AG04449 (cell line): ENCODE data around the gene KIF7.

ENCODE experiments used
- CTCF ChIA-PET: fragments of 350-600 bp; formaldehyde crosslinking; extraction: SDS; loops from one replicate; lab custom pipeline; 2021; ENCODE audit warnings: antibody characterized with exemption; lab: Yijun Ruan, JAX
- POLR2A ChIA-PET: fragments of 400-600, 350-600 bp; formaldehyde crosslinking; extraction: SDS; loops from one replicate; lab custom pipeline; 2020; ENCODE audit warnings: antibody characterized with exemption, inconsistent platforms; lab: Yijun Ruan, JAX
- DNase-seq: peaks from one replicate; pipeline ENCODE4 v3.0.0-alpha.2; 2010; ENCODE audit warnings: low read depth, low spot score
- H3K4me3 ChIP-seq: 2 replicates; pipeline ENCODE4 v1.5.1; 2011; ENCODE audit warnings: low read depth, mild to moderate bottlenecking, control low read depth, low read length
- TF ChIP-seq, protein P1 (sequence below): IDR thresholded peaks from one replicate; pipeline ENCODE4 v1.5.1; 2011; ENCODE audit warnings: mild to moderate bottlenecking, moderate library complexity, low read length, control low read depth, inconsistent platforms; ENCODE audit not compliant: insufficient read depth; ENCODE audit errors: missing control alignments

Gene KIF7

DNA sequence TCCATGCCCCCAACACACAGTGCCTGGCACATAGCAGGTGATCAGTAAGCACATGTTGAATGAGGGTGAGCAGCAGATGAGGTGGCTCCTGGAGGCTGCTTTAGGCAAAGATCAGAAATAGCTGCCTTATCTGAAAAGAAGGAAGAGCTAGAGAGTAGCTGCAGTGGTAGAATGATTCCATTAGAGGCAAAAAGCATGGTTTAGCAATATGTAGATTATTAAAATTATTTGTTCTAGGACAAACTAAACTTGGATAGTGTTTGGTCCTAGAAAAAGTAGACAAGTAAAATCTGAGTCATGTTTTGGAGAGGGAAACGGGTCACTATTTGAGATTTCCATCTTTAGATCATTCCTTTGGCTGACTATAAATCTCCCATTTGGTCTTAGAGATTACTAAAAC lies 32.1 kb downstream of the KIF7 start:
- no peak for DNase-seq
- ChIA-PET POLR2A (no interaction called here), CTCF (interaction anchor here (1.0 to 2.6 kb wide), 3 partner anchors 9 to 24 kb away, joined by 3 to 13 read pairs (median 3); no protein-coding TSS in a partner anchor)
- TF ChIP-seq, protein P1, sequence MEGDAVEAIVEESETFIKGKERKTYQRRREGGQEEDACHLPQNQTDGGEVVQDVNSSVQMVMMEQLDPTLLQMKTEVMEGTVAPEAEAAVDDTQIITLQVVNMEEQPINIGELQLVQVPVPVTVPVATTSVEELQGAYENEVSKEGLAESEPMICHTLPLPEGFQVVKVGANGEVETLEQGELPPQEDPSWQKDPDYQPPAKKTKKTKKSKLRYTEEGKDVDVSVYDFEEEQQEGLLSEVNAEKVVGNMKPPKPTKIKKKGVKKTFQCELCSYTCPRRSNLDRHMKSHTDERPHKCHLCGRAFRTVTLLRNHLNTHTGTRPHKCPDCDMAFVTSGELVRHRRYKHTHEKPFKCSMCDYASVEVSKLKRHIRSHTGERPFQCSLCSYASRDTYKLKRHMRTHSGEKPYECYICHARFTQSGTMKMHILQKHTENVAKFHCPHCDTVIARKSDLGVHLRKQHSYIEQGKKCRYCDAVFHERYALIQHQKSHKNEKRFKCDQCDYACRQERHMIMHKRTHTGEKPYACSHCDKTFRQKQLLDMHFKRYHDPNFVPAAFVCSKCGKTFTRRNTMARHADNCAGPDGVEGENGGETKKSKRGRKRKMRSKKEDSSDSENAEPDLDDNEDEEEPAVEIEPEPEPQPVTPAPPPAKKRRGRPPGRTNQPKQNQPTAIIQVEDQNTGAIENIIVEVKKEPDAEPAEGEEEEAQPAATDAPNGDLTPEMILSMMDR, result no peak
- H3K4me3 ChIP-seq, result no peak overlapping the region

- POLR2A ChIA-PET, result no interaction called here
- CTCF ChIA-PET, result interaction anchor here (1.6 to 1.8 kb wide), 2 partner anchors 11 to 253 kb away, joined by 3 to 5 read pairs; no protein-coding TSS in a partner anchor
- no peak for DNase-seq
- TF ChIP-seq, protein P1, result no peak
- no peak overlapping the region for H3K4me3 ChIP-seq
Observed at GRCh38 chr15:89621547-89621946, 33.7 kb downstream of the KIF7 start.

DNA sequence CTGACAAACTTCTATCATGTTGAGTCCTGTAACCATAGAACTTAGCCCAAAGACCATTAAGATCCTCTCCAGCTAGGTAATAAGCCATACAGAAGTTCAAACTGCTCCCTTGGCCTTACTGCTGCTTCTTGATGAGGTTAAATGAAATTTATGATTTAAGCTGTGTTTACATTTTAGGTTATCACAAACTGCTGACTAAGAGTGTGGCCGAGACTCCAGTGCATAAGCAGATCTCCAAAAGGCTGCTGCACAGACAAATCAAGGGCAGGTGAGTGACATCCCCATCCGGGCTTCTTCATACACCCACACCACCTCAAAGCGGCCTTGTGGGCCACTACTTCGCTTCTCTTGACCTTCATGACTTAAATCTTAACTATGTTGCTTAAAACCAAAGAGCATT lies 39.0 kb downstream of the KIF7 start:
- DNase-seq, result no peak
- no peak overlapping the region for H3K4me3 ChIP-seq
- TF ChIP-seq, protein P1, result no peak
- ChIA-PET POLR2A (no interaction called here), CTCF (interaction anchor here (0.7 to 2.9 kb wide), 3 partner anchors 31 to 258 kb away, joined by 3 to 15 read pairs (median 3); no protein-coding TSS in a partner anchor)

DNA sequence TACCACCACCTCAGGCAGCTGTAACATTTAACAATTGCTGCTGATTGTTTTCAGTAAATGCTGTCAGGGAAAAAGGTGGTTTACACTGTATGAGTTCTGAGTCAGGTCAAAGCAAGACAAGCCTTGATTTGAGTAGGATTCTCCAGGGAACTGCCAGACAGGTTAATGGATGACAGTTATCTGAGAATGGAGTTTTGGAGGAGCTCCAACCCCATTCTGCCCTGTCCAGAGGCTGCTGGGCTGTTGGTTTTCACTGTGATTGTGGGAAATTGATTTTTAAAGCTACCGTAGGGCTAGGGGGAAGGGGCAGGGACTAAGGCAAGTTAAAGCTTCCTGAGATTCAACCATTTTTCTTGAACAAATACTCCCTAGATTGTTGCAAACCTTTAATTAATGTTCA lies 40.1 kb downstream of the KIF7 start:
- ChIA-PET CTCF (interaction anchor here (0.8 to 2.9 kb wide), 2 partner anchors 32 to 35 kb away, joined by 3 to 15 read pairs; no protein-coding TSS in a partner anchor), POLR2A (no interaction called here)
- TF ChIP-seq, protein P1, result no peak
- no peak for DNase-seq
- H3K4me3 ChIP-seq, result no peak overlapping the region

- H3K4me3 ChIP-seq, result no peak overlapping the region
- TF ChIP-seq, protein P1, result no peak
- POLR2A ChIA-PET, result no interaction called here
- DNase-seq, result no peak
- CTCF ChIA-PET, result interaction anchor here (2.9 kb wide), 1 partner anchor 33 kb away, joined by 15 read pairs; no protein-coding TSS in a partner anchor
Observed at GRCh38 chr15:89614164-89614563, 41.1 kb downstream of the KIF7 start.

DNA sequence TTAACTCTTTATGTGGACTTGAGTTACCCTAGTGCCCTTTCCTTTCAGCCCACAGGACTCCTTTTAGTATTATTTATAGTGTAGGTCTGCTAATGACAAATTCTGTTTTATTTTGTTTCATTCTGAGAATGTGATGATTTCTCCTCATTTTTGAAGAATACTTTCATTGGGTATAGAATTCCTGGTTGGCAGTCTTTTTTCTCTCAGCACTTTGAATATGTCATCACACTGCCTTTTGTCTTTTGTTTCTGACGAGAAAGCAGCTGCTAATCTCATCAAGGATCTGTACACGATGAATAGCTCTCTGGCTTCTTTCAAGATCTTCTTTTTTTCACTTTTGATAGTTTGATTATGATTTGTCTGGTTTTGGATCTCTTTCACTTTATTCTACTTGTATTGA lies 42.2 kb downstream of the KIF7 start:
- ChIA-PET CTCF (no interaction called here), POLR2A (no interaction called here)
- no peak overlapping the region for H3K4me3 ChIP-seq
- no peak for DNase-seq
- TF ChIP-seq, protein P1, result no peak
